DMS 273 (cell line): Measurements from ENCODE around the gene CCDC33.

Experiments used
- DNase-seq: peaks from one replicate; lab custom pipeline; 2025; ENCODE audit not compliant: unreplicated experiment; lab: John Stamatoyannopoulos, UW

The CCDC33 gene

GRCh38 chr15:74330861-74331408, 94.8 kb downstream of the CCDC33 start:
- no peak for DNase-seq

- DNase-seq, result no peak
Measured at GRCh38 chr15:74332011-74332410, 95.9 kb downstream of the CCDC33 start.

GRCh38 chr15:74332611-74333010, 96.5 kb downstream of the CCDC33 start:
- DNase-seq, result no peak

- DNase-seq, result no peak
Measured at GRCh38 chr15:74333093-74333492, 97.0 kb downstream of the CCDC33 start.

- no peak for DNase-seq
Measured at GRCh38 chr15:74333662-74334061, 97.5 kb downstream of the CCDC33 start.

- no peak for DNase-seq
Measured at GRCh38 chr15:74334127-74334526, 98.0 kb downstream of the CCDC33 start.

GRCh38 chr15:74335396-74335795, 99.3 kb downstream of the CCDC33 start:
- no peak for DNase-seq

GRCh38 chr15:74336061-74337005, 100.2 kb downstream of the CCDC33 start:
- DNase-seq, result no peak

GRCh38 chr15:74337146-74337545, 101.0 kb downstream of the CCDC33 start:
- no peak for DNase-seq

- peak; percentile 32 for DNase-seq
Measured at GRCh38 chr15:74337607-74338211, 101.6 kb downstream of the CCDC33 start.

- no peak for DNase-seq
Measured at GRCh38 chr15:74338676-74339075, 102.5 kb downstream of the CCDC33 start.

- DNase-seq, result no peak
Measured at GRCh38 chr15:74339371-74339770, 103.2 kb downstream of the CCDC33 start.

GRCh38 chr15:74340150-74340549, 104.0 kb downstream of the CCDC33 start:
- no peak for DNase-seq

- DNase-seq, result no peak
Measured at GRCh38 chr15:74343127-74343796, 107.1 kb downstream of the CCDC33 start.

- DNase-seq, result no peak
Measured at GRCh38 chr15:74343797-74344127, 107.6 kb downstream of the CCDC33 start.

- no peak for DNase-seq
Measured at GRCh38 chr15:74345051-74345450, 108.9 kb downstream of the CCDC33 start.

GRCh38 chr15:74347757-74348250, 111.7 kb downstream of the CCDC33 start:
- DNase-seq, result no peak

GRCh38 chr15:74349241-74349778, 113.2 kb downstream of the CCDC33 start:
- no peak for DNase-seq

- no peak for DNase-seq
Measured at GRCh38 chr15:74350295-74351275, 114.5 kb downstream of the CCDC33 start.

- no peak for DNase-seq
Measured at GRCh38 chr15:74351670-74352069, 115.5 kb downstream of the CCDC33 start.
